AG09319 (cell line): ENCODE data around the gene G0S2.
A peak's percentile ranks its signal among the peaks of the same experiment; 100 is the strongest.

ENCODE experiments used
- DNase-seq: peaks from one replicate; pipeline ENCODE4 v3.0.0-alpha.2; 2010; ENCODE audit warnings: low read depth; ENCODE audit errors: extremely low read depth
- TF ChIP-seq, protein P1 (sequence below): IDR thresholded peaks from 2 replicates; pipeline ENCODE4 v1.5.1; 2011; ENCODE audit warnings: low read depth, mild to moderate bottlenecking, inconsistent platforms, low read length, moderate library complexity

Gene G0S2

GRCh38 chr1:209685821-209686220 is 10.6 kb downstream of the G0S2 start:
- TF ChIP-seq, protein P1, sequence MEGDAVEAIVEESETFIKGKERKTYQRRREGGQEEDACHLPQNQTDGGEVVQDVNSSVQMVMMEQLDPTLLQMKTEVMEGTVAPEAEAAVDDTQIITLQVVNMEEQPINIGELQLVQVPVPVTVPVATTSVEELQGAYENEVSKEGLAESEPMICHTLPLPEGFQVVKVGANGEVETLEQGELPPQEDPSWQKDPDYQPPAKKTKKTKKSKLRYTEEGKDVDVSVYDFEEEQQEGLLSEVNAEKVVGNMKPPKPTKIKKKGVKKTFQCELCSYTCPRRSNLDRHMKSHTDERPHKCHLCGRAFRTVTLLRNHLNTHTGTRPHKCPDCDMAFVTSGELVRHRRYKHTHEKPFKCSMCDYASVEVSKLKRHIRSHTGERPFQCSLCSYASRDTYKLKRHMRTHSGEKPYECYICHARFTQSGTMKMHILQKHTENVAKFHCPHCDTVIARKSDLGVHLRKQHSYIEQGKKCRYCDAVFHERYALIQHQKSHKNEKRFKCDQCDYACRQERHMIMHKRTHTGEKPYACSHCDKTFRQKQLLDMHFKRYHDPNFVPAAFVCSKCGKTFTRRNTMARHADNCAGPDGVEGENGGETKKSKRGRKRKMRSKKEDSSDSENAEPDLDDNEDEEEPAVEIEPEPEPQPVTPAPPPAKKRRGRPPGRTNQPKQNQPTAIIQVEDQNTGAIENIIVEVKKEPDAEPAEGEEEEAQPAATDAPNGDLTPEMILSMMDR = no peak
- no peak for DNase-seq

GRCh38 chr1:209686322-209686721 is 11.1 kb downstream of the G0S2 start:
- TF ChIP-seq, protein P1 = no peak
- no peak for DNase-seq

DNA sequence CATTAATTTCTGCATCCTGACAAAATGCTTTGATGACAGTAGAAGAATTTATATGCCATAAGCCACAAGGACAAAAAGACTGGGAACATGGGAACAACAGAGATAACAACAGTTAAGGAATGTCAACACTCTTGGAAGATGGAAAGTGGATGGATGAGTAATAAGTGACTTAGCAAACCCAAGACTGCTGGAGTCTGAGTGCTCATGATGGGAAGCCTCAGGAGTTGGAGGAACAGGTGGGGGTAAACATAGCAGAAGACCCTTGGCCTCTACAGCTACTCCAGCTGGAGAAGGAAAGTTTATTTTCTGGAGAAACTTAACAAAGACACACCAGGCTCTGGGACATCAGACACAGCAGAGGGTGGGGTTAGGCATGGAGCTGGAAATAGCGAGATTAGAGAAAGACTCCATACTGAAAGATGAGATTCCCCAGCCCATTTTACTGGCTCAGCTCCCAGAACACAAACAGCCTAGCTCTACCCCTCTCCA is 13.6 kb downstream of the G0S2 start:
- no peak for DNase-seq

GRCh38 chr1:209689477-209689876 is 14.3 kb downstream of the G0S2 start:
- DNase-seq = no peak
- TF ChIP-seq, protein P1 = no peak

More for the DNA sequence above, 13.6 kb downstream of the G0S2 start:
- TF ChIP-seq, protein P1 = no peak

DNA sequence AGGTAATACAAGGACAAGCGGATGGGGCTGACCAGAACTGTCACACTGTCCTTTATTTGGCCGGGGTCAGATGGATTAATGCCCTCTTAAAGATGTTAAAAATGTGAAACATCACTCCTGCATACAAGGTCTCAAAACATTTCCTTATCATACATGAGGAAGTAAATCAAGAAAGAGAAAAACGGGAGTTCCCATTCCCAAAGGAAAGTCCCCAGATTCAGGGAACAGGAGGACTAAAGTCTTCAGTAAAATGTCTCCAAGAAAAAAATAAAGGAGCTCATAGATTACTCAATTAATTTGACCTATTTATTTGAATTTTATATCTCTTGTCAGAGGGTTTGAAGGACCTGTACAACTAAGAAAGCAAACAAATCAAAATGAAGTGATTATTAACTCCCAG is 16.0 kb downstream of the G0S2 start:
- DNase-seq = no peak
- TF ChIP-seq, protein P1 = no peak

DNA sequence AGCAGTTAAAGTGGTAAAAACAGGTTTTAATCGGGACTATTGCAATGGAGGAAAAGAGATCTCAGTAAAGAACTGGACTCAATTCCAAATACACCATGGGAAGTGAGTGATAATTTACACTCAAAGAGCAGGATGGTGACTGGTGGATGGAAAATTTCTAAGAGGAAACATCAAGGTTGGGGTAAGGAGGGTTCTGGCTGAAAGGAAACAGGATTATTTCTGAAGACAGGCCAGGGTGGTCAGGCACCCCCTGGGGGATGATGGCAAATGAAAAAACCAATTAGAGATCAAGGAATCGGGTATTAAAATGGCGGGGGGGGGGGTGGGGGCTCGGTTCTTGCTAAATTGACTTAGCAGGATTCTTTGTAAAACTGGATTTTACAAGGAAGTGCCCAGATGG is 17.1 kb downstream of the G0S2 start:
- TF ChIP-seq, protein P1 = no peak
- no peak for DNase-seq

- peak; percentile 67 for DNase-seq
- TF ChIP-seq, protein P1 = peak; percentile 83
Observed at GRCh38 chr1:209692745-209693504, 17.7 kb downstream of the G0S2 start.
